ENCODE data around the gene FETUB. TPM values are rescaled to one million over a fixed set of nuclear protein-coding genes. Genes with fewer than 3 reads are reported as not detected.
"Not testable (repeated sequence)": the region's sequence is repeated elsewhere in the genome, so short reads cannot be mapped to it uniquely, and the experiment has no call there.

FETUB gene
- total RNA-seq, 1 experiment from 2014 or later = not detected

DNA sequence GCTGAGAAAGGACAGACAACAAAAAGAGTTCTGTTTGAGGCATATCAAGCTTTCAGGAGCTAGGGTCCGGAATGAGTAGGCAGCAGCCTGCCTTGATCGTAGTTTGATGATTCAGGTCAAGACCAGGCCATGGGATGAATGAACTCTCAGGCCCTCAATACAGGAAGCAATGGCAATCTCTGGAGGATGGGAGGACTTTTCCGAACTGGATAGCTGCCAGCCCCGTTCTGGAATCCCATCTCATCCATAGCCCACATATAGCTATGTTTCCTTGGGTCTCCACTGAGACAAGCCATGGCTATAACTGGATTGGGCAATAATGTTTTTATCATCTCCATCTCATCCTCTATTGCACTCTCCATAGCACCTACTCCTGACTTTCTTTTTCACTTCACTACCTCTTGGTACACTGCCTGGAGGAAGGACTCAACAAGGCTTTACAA, 14.6 kb upstream of the FETUB start:
- no peak overlapping the region for H3K9ac ChIP-seq (ENCODE audit: low read length)

DNA sequence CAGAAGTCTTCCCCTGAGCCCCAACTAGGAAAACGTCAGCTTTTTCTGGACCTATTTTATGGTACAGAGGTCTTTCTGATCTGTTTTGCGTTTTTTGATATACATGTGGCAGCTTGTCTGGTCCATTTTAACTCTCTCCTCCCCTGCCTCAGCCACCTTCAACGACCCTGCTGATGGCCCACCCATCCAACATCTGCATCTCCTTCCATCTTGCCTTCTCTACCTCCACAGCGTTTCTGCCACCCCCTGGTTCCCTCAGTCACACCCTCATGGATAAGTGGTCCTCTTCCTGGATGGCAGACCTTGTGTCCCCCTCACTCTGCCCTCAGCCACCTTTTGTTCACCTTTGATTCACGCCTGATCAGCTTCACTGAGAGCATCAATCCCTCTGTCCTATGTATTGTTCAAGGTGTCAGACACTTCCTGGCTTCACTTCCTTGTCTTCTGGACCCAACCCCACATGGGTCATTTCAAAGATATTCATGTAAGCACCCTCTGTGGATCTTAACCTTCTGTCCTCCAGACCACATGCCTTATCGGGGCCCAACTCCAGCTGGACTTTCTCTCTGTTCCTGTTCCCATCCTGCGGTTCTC, 13.8 kb upstream of the FETUB start:
- DNase-seq = no peak
- Histone ChIP-seq H3K4me2 (ENCODE audit: low read depth, low read length, poor library complexity, severe bottlenecking) (no peak overlapping the region), H3K9me3 (ENCODE audit: low read length) (no peaks in the 10 kb centered on the region), H3K9me2 (replicated peaks; ENCODE audit: insufficient read depth, low read length) (no peaks in the 10 kb centered on the region), H4K20me1 (ENCODE audit: insufficient read depth, low read depth, low read length) (no peaks in the 10 kb centered on the region), H2AFZ (ENCODE audit: low read length) (no peak overlapping the region), H3K27me3 (ENCODE audit: low read length) (no peaks in the 10 kb centered on the region), H3K4me3 (ENCODE audit: low read length) (no peak overlapping the region), H3K9ac (ENCODE audit: low read length) (no peak overlapping the region), H3K79me2 (ENCODE audit: low read length) (no peaks in the 10 kb centered on the region), H3K4me1 (ENCODE audit: low read length) (no peaks in the 10 kb centered on the region; the same call in 1 of the 2 replicates), H3K27ac (ENCODE audit: low read length) (no peak overlapping the region), H3K36me3 (ENCODE audit: insufficient read depth, low read length) (no peaks in the 10 kb centered on the region)

More for the DNA sequence above, 14.6 kb upstream of the FETUB start:
- H3K4me2 ChIP-seq (ENCODE audit: low read depth, low read length, poor library complexity, severe bottlenecking) = no peak overlapping the region
- H3K9me3 ChIP-seq (ENCODE audit: low read length) = no peaks in the 10 kb centered on the region
- H2AFZ ChIP-seq (ENCODE audit: low read length) = no peak overlapping the region
- H3K36me3 ChIP-seq (ENCODE audit: insufficient read depth, low read length) = no peaks in the 10 kb centered on the region
- no peak overlapping the region for H3K27ac ChIP-seq (ENCODE audit: low read length)
- no peaks in the 10 kb centered on the region for H3K4me1 ChIP-seq (ENCODE audit: low read length)
- no peak for DNase-seq
- no peaks in the 10 kb centered on the region for H3K9me2 ChIP-seq (replicated peaks; ENCODE audit: insufficient read depth, low read length)
- no peaks in the 10 kb centered on the region for H4K20me1 ChIP-seq (ENCODE audit: insufficient read depth, low read depth, low read length)
- no peaks in the 10 kb centered on the region for H3K79me2 ChIP-seq (ENCODE audit: low read length)
- H3K4me3 ChIP-seq (ENCODE audit: low read length) = no peak overlapping the region
- H3K27me3 ChIP-seq (ENCODE audit: low read length) = no peaks in the 10 kb centered on the region

DNA sequence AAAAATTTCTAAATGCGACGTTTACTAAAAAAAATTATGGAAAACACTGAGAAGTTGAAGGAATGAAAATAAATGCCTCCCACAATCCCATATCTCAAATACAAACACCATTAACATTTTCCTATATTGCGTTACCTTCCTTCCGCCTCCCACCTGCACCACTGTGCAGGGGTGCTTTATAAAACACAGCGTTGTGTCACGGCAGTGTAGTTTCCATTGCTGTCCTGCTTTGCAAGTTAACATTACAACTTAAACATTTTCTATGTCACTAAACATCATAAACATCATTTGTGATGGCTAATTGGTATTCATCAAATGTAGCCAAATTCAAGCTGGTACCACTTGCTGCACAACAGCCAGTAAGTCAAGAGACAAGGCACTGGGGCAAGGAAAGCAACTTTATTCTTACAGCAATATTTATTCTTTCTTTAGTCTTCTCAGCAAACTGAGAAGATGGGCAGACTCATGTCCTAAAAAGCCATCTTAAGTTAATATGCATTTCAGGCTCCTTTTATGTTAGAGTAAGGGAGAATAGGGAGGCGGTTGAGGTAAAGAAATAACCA, 12.3 kb upstream of the FETUB start:
- H3K9me2 ChIP-seq (replicated peaks; ENCODE audit: insufficient read depth, low read length) = no peaks in the 10 kb centered on the region
- H3K4me3 ChIP-seq (ENCODE audit: low read length) = no peak overlapping the region
- no peaks in the 10 kb centered on the region for H3K9me3 ChIP-seq (ENCODE audit: low read length)
- H3K9ac ChIP-seq (ENCODE audit: low read length) = no peak overlapping the region
- H3K4me1 ChIP-seq (ENCODE audit: low read length) = peaks cover 2% of the 10 kb centered on the region; the same call in 1 of the 2 replicates
- H3K27me3 ChIP-seq (ENCODE audit: low read length) = no peaks in the 10 kb centered on the region
- H3K36me3 ChIP-seq (ENCODE audit: insufficient read depth, low read length) = no peaks in the 10 kb centered on the region
- no peak overlapping the region for H2AFZ ChIP-seq (ENCODE audit: low read length)
- H3K79me2 ChIP-seq (ENCODE audit: low read length) = no peaks in the 10 kb centered on the region
- no peak for DNase-seq
- no peak overlapping the region for H3K4me2 ChIP-seq (ENCODE audit: low read depth, low read length, poor library complexity, severe bottlenecking)
- no peak overlapping the region for H3K27ac ChIP-seq (ENCODE audit: low read length)
- H4K20me1 ChIP-seq (ENCODE audit: insufficient read depth, low read depth, low read length) = no peaks in the 10 kb centered on the region

DNA sequence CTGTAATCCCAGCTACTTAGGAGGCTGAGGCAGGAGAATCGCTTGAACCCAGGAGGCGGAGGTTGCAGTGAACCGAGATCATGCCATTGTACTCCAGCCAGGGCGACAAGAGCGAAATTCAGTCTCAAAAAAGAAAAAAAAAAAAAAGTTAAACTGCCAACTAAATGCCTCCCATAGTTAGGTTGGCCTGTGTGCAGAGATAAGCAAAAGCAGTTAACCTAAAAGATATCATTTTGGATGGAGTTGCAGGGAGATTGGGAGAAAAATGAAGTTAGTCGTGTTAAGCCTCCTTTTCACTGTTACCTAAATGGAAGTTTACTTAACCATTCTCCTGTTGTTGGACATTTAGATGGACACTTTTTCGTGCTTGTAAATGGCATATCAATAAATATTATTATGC, 11.4 kb upstream of the FETUB start:
- no peaks in the 10 kb centered on the region for H3K9me3 ChIP-seq (ENCODE audit: low read length)
- no peak overlapping the region for H3K27ac ChIP-seq (ENCODE audit: low read length)
- H3K4me2 ChIP-seq (ENCODE audit: low read depth, low read length, poor library complexity, severe bottlenecking) = no peak overlapping the region

DNA sequence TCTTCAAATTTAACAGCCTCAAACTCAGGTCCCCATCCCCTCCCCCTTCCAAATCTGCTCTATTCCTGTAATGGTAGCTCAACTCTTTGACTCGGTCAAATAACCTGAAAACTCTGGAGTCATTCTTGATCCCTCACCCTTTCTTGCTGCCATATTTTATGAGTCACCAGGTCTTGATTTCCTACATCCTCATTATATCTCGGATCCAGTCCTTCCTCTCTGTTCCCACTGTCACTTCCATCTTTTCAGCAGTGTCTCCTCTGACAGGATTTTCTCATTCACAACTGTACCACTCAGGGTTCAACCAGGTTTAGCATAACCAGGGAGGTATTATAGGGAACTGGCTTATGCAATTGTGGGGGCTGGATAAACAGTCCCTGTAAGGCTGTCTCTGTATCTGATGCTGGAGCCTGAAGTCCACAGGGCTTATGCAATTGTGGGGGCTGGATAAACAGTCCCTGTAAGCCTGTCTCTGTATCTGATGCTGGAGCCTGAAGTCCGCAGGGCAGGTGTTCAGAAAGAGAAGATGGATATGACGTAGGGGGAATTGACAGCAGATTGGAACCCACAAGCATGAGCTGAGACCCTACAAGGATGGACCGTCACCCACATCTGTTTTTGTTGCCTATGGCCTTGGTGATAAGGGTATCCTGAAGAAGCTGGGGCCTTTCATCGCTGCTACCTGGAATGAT, 9.1 kb upstream of the FETUB start:
- Histone ChIP-seq H3K79me2 (ENCODE audit: low read length) (no peaks in the 10 kb centered on the region), H3K9ac (ENCODE audit: low read length) (no peak overlapping the region), H3K4me3 (ENCODE audit: low read length) (no peak overlapping the region), H3K36me3 (ENCODE audit: insufficient read depth, low read length) (no peaks in the 10 kb centered on the region), H3K4me1 (ENCODE audit: low read length) (peaks cover 2% of the 10 kb centered on the region; the same call in 1 of the 2 replicates), H3K27ac (ENCODE audit: low read length) (no peak overlapping the region), H3K27me3 (ENCODE audit: low read length) (no peaks in the 10 kb centered on the region), H3K9me2 (replicated peaks; ENCODE audit: insufficient read depth, low read length) (no peaks in the 10 kb centered on the region), H2AFZ (ENCODE audit: low read length) (no peak overlapping the region), H4K20me1 (ENCODE audit: insufficient read depth, low read depth, low read length) (no peaks in the 10 kb centered on the region), H3K4me2 (ENCODE audit: low read depth, low read length, poor library complexity, severe bottlenecking) (no peak overlapping the region), H3K9me3 (ENCODE audit: low read length) (no peaks in the 10 kb centered on the region)
- no peak for DNase-seq

More for the DNA sequence above, 11.4 kb upstream of the FETUB start:
- DNase-seq = no peak
- H3K79me2 ChIP-seq (ENCODE audit: low read length) = no peaks in the 10 kb centered on the region
- H2AFZ ChIP-seq (ENCODE audit: low read length) = no peak overlapping the region
- peaks cover 2% of the 10 kb centered on the region; the same call in 1 of the 2 replicates for H3K4me1 ChIP-seq (ENCODE audit: low read length)
- no peak overlapping the region for H3K4me3 ChIP-seq (ENCODE audit: low read length)
- H3K27me3 ChIP-seq (ENCODE audit: low read length) = no peaks in the 10 kb centered on the region
- no peak overlapping the region for H3K9ac ChIP-seq (ENCODE audit: low read length)
- no peaks in the 10 kb centered on the region for H3K9me2 ChIP-seq (replicated peaks; ENCODE audit: insufficient read depth, low read length)
- no peaks in the 10 kb centered on the region for H3K36me3 ChIP-seq (ENCODE audit: insufficient read depth, low read length)
- no peaks in the 10 kb centered on the region for H4K20me1 ChIP-seq (ENCODE audit: insufficient read depth, low read depth, low read length)

DNA sequence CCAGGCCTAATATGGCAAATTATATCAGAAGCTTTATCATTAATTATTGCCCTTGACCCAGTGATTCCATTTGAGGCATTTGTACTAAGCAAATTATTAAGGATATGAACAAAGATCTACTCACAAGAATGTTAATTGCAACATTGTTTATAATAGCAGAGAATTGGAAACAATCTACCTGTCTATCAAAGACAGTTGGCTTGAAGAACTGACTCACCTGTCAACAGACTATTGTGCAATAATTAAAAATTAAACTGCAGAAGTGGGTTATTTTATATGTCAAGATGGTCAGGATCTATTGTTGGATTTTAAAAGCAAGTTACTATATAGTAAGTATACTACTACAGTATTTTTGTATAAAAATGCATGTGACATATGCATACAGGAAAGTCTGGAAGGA, 6.7 kb upstream of the FETUB start:
- DNase-seq = no peak
- no peaks in the 10 kb centered on the region for H4K20me1 ChIP-seq (ENCODE audit: insufficient read depth, low read depth, low read length)
- no peaks in the 10 kb centered on the region for H3K36me3 ChIP-seq (ENCODE audit: insufficient read depth, low read length)
- H3K4me2 ChIP-seq (ENCODE audit: low read depth, low read length, poor library complexity, severe bottlenecking) = no peak overlapping the region
- no peak overlapping the region for H3K4me3 ChIP-seq (ENCODE audit: low read length)
- no peaks in the 10 kb centered on the region for H3K27me3 ChIP-seq (ENCODE audit: low read length)
- no peaks in the 10 kb centered on the region for H3K9me2 ChIP-seq (replicated peaks; ENCODE audit: insufficient read depth, low read length)
- H3K9me3 ChIP-seq (ENCODE audit: low read length) = no peaks in the 10 kb centered on the region
- H3K9ac ChIP-seq (ENCODE audit: low read length) = no peak overlapping the region
- no peaks in the 10 kb centered on the region for H3K79me2 ChIP-seq (ENCODE audit: low read length)
- H3K27ac ChIP-seq (ENCODE audit: low read length) = no peak overlapping the region
- H3K4me1 ChIP-seq (ENCODE audit: low read length) = peaks cover 2% of the 10 kb centered on the region; the same call in 1 of the 2 replicates
- H2AFZ ChIP-seq (ENCODE audit: low read length) = no peak overlapping the region

DNA sequence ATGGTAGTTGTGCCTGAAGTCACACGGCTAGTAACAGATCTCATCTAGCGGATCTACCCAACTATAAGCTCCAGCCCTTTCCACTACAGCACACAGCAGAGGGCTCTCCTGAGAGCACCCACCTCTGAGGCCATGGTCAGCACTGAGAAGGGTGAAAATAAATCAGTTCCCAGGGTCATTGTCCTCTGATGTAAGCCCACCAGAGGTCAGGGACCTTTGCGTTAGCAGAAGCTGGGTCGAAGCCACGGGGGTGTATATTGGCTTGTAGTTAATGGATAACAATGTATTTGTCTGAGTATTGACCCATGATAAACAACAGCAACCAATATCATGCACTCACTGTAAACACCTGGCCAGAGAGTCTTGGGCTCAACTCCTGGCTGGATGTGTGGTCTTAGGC, 6.0 kb upstream of the FETUB start:
- H3K27ac ChIP-seq (ENCODE audit: low read length); H3K4me2 ChIP-seq (ENCODE audit: low read depth, low read length, poor library complexity, severe bottlenecking): not testable (repeated sequence)

DNA sequence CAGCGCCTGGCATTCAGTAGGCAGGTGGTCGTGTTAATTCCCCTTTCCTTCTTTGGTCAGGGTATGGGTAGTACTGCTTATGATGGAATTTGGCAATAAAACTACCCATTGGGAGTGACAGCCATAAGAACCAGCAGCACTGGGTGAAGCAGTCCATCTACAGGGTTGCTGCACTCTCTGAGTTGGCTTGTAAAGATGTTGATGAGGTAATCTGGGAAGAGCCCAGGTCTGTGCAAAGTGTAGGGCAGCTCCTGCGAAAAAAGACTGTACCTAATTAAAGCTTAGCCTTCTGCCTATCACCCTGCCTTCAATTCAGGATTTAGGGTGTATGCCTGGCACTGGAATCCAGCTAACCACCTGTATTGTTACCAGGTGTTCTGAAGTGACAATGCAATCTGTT, 4.7 kb upstream of the FETUB start:
- H3K4me2 ChIP-seq (ENCODE audit: low read depth, low read length, poor library complexity, severe bottlenecking) = no peak overlapping the region
- H3K27me3 ChIP-seq (ENCODE audit: low read length) = no peaks in the 10 kb centered on the region
- DNase-seq = no peak
- no peaks in the 10 kb centered on the region for H3K9me3 ChIP-seq (ENCODE audit: low read length)
- no peak overlapping the region for H3K4me3 ChIP-seq (ENCODE audit: low read length)
- H4K20me1 ChIP-seq (ENCODE audit: insufficient read depth, low read depth, low read length) = no peaks in the 10 kb centered on the region
- no peaks in the 10 kb centered on the region for H3K9me2 ChIP-seq (replicated peaks; ENCODE audit: insufficient read depth, low read length)
- H3K79me2 ChIP-seq (ENCODE audit: low read length) = no peaks in the 10 kb centered on the region
- no peak overlapping the region for H3K27ac ChIP-seq (ENCODE audit: low read length)
- no peak overlapping the region for H3K9ac ChIP-seq (ENCODE audit: low read length)
- no peak overlapping the region for H2AFZ ChIP-seq (ENCODE audit: low read length)
- peaks cover 2% of the 10 kb centered on the region; the same call in 1 of the 2 replicates for H3K4me1 ChIP-seq (ENCODE audit: low read length)
- no peaks in the 10 kb centered on the region for H3K36me3 ChIP-seq (ENCODE audit: insufficient read depth, low read length)

More for the DNA sequence above, 6.0 kb upstream of the FETUB start:
- H3K79me2 ChIP-seq (ENCODE audit: low read length); DNase-seq; H3K4me1 ChIP-seq (ENCODE audit: low read length); H3K36me3 ChIP-seq (ENCODE audit: insufficient read depth, low read length); H3K9me2 ChIP-seq (replicated peaks; ENCODE audit: insufficient read depth, low read length); H2AFZ ChIP-seq (ENCODE audit: low read length); H4K20me1 ChIP-seq (ENCODE audit: insufficient read depth, low read depth, low read length); H3K27me3 ChIP-seq (ENCODE audit: low read length); H3K4me3 ChIP-seq (ENCODE audit: low read length); H3K9me3 ChIP-seq (ENCODE audit: low read length); H3K9ac ChIP-seq (ENCODE audit: low read length): not testable (repeated sequence)

All from Karpas-422 (cell line).